Measurements from ENCODE around the gene MAPK11.

MAPK11 gene

GRCh38 chr22:50257041-50257440 is 13.1 kb downstream of the MAPK11 start:
- peaks cover 2% of the 10 kb centered on the region for H3K27me3 Mint-ChIP-seq (ENCODE audit: low read depth)
- H3K4me3 Mint-ChIP-seq, result no peak overlapping the region

GRCh38 chr22:50256258-50256862 is 13.8 kb downstream of the MAPK11 start:
- H3K36me3 Mint-ChIP-seq (ENCODE audit: low read depth), result no peaks in the 10 kb centered on the region
- H3K4me3 Mint-ChIP-seq, result no peak overlapping the region
- no peaks in the 10 kb centered on the region for H3K4me1 Mint-ChIP-seq
- H3K9me3 Mint-ChIP-seq, result no peaks in the 10 kb centered on the region
- no peak for TF ChIP-seq CTCF (IDR thresholded peaks at IDR 0.05; ENCODE audit: unreplicated experiment in 3 of 3)
- no peaks in the 10 kb centered on the region for H3K27me3 Mint-ChIP-seq (ENCODE audit: low read depth)
- H3K27ac Mint-ChIP-seq, result no peak overlapping the region

More at GRCh38 chr22:50257041-50257440, 13.1 kb downstream of the MAPK11 start:
- H3K36me3 Mint-ChIP-seq (ENCODE audit: low read depth), result no peaks in the 10 kb centered on the region
- no peak for TF ChIP-seq CTCF (IDR thresholded peaks at IDR 0.05; ENCODE audit: unreplicated experiment in 3 of 3)
- no peaks in the 10 kb centered on the region for H3K9me3 Mint-ChIP-seq
- no peaks in the 10 kb centered on the region for H3K4me1 Mint-ChIP-seq
- H3K27ac Mint-ChIP-seq, result no peak overlapping the region

- no peak overlapping the region for H3K27ac Mint-ChIP-seq
Observed at GRCh38 chr22:50255607-50256006, 14.6 kb downstream of the MAPK11 start.

GRCh38 chr22:50255099-50255498 is 15.1 kb downstream of the MAPK11 start:
- H3K4me3 Mint-ChIP-seq, result no peak overlapping the region
- TF ChIP-seq CTCF (IDR thresholded peaks at IDR 0.05; ENCODE audit: unreplicated experiment in 3 of 3), result no peak
- H3K27me3 Mint-ChIP-seq (ENCODE audit: low read depth), result no peaks in the 10 kb centered on the region
- H3K36me3 Mint-ChIP-seq (ENCODE audit: low read depth), result no peaks in the 10 kb centered on the region
- no peaks in the 10 kb centered on the region for H3K4me1 Mint-ChIP-seq
- no peak overlapping the region for H3K27ac Mint-ChIP-seq
- H3K9me3 Mint-ChIP-seq, result no peaks in the 10 kb centered on the region

More at GRCh38 chr22:50255607-50256006, 14.6 kb downstream of the MAPK11 start:
- no peaks in the 10 kb centered on the region for H3K36me3 Mint-ChIP-seq (ENCODE audit: low read depth)
- no peaks in the 10 kb centered on the region for H3K27me3 Mint-ChIP-seq (ENCODE audit: low read depth)
- no peak overlapping the region for H3K4me3 Mint-ChIP-seq
- TF ChIP-seq CTCF (IDR thresholded peaks at IDR 0.05; ENCODE audit: unreplicated experiment in 3 of 3), result no peak
- H3K9me3 Mint-ChIP-seq, result no peaks in the 10 kb centered on the region
- no peaks in the 10 kb centered on the region for H3K4me1 Mint-ChIP-seq

GRCh38 chr22:50253941-50254340 is 16.2 kb downstream of the MAPK11 start:
- no peaks in the 10 kb centered on the region for H3K36me3 Mint-ChIP-seq (ENCODE audit: low read depth)
- no peak overlapping the region for H3K27ac Mint-ChIP-seq
- no peaks in the 10 kb centered on the region for H3K27me3 Mint-ChIP-seq (ENCODE audit: low read depth)

More at GRCh38 chr22:50253941-50254340, 16.2 kb downstream of the MAPK11 start:
- no peak overlapping the region for H3K4me3 Mint-ChIP-seq
- H3K9me3 Mint-ChIP-seq, result no peaks in the 10 kb centered on the region
- no peaks in the 10 kb centered on the region for H3K4me1 Mint-ChIP-seq
- TF ChIP-seq CTCF (IDR thresholded peaks at IDR 0.05; ENCODE audit: unreplicated experiment in 3 of 3), result no peak

All from nephron (organoid).